ENCODE results near the gene CHD6.

The CHD6 gene

GRCh38 chr20:41370176-41370575, 248.0 kb downstream of the CHD6 start:
- H3K27ac ChIP-seq (ENCODE audit: extremely low read depth, low read depth, low read length), result no peak overlapping the region
- no peak for TF ChIP-seq ZNF626 (tag by site-specific recombination; IDR thresholded peaks at IDR 0.05)
- no peak for TF ChIP-seq HIC1 (tag by site-specific recombination; IDR thresholded peaks at IDR 0.05)
- TF ChIP-seq ZNF677 (tag by site-specific recombination; IDR thresholded peaks at IDR 0.05), result no peak
- TF ChIP-seq ZBTB10 (tag by site-specific recombination; IDR thresholded peaks at IDR 0.05), result no peak
- no peak for TF ChIP-seq ZNF623 (tag by site-specific recombination; IDR thresholded peaks at IDR 0.05)
- TF ChIP-seq ZNF660 (tag by site-specific recombination; IDR thresholded peaks at IDR 0.05), result no peak
- TF ChIP-seq ZNF280C (tag by site-specific recombination; IDR thresholded peaks at IDR 0.05), result no peak
- TF ChIP-seq ZSCAN4 (tag by site-specific recombination; IDR thresholded peaks at IDR 0.05), result no peak
- no peak for TF ChIP-seq ZBTB8A (tag by site-specific recombination; IDR thresholded peaks at IDR 0.05)
- TF ChIP-seq ZNF558 (tag by site-specific recombination; IDR thresholded peaks at IDR 0.05), result no peak
- no peak for TF ChIP-seq GLIS1 (tag by site-specific recombination; IDR thresholded peaks at IDR 0.05)
- no peak for TF ChIP-seq GLI2 (tag by site-specific recombination; IDR thresholded peaks at IDR 0.05; ENCODE audit: borderline replicate concordance, low read depth)
- no peak for TF ChIP-seq HOXA7 (CRISPR knock-in tag; IDR thresholded peaks at IDR 0.05; ENCODE audit: borderline replicate concordance)
- no peak for TF ChIP-seq ZNF645 (tag by site-specific recombination; IDR thresholded peaks at IDR 0.05)
- TF ChIP-seq ZNF692 (tag by site-specific recombination; IDR thresholded peaks at IDR 0.05), result no peak
- TF ChIP-seq ELK4 (IDR thresholded peaks at IDR 0.05; ENCODE audit: borderline replicate concordance, low read depth, low read length), result no peak
- TF ChIP-seq ZNF549 (tag by site-specific recombination; IDR thresholded peaks at IDR 0.05), result no peak
- TF ChIP-seq ZNF423 (tag by site-specific recombination; IDR thresholded peaks at IDR 0.05), result no peak
- TF ChIP-seq TRIM28 (IDR thresholded peaks at IDR 0.05; ENCODE audit: borderline replicate concordance, low read length), result no peak
- no peak overlapping the region for H3K4me3 ChIP-seq (ENCODE audit: low read depth, low read length)
- no peaks in the 10 kb centered on the region for H3K4me1 ChIP-seq (ENCODE audit: control insufficient read depth, insufficient read depth, low read length)
- ChIA-PET CTCF (interaction anchor here (0.6 kb wide), 1 partner anchor 20 kb away, joined by 5 read pairs; no protein-coding TSS in a partner anchor), POLR2A (no interaction called here)
- no peaks in the 10 kb centered on the region for H3K36me3 ChIP-seq (ENCODE audit: control insufficient read depth in 2 of 2, insufficient read depth in 1 of 2, low read length in 2 of 2)
- no peaks in the 10 kb centered on the region for H3K9me3 ChIP-seq (ENCODE audit: control insufficient read depth, insufficient read depth, low read depth, low read length)
